OCI-LY7 (cell line): Measurements from ENCODE around the gene PRKN.

Experiments used
- EZH2phosphoT487 ChIP-seq: fragments of 200-600 bp; sonication (generic); IDR thresholded peaks from 2 replicates; pipeline ENCODE4 v1.6.1; 2018; ENCODE audit warnings: low read depth, borderline replicate concordance, mild to moderate bottlenecking, mixed run types, antibody characterized with exemption, low read length, moderate library complexity, mixed read lengths
- TF ChIP-seq, protein P1 (sequence below): fragments of 200-600 bp; sonication (generic); conservative IDR thresholded peaks from 2 replicates; pipeline ENCODE4 v1.5.1; 2014; ENCODE audit warnings: mild to moderate bottlenecking, antibody characterized with exemption, low read length, moderate library complexity, mixed read lengths

- no peak for TF ChIP-seq EZH2phosphoT487
- TF ChIP-seq, protein P1, sequence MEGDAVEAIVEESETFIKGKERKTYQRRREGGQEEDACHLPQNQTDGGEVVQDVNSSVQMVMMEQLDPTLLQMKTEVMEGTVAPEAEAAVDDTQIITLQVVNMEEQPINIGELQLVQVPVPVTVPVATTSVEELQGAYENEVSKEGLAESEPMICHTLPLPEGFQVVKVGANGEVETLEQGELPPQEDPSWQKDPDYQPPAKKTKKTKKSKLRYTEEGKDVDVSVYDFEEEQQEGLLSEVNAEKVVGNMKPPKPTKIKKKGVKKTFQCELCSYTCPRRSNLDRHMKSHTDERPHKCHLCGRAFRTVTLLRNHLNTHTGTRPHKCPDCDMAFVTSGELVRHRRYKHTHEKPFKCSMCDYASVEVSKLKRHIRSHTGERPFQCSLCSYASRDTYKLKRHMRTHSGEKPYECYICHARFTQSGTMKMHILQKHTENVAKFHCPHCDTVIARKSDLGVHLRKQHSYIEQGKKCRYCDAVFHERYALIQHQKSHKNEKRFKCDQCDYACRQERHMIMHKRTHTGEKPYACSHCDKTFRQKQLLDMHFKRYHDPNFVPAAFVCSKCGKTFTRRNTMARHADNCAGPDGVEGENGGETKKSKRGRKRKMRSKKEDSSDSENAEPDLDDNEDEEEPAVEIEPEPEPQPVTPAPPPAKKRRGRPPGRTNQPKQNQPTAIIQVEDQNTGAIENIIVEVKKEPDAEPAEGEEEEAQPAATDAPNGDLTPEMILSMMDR = no peak
Observed at GRCh38 chr6:161417717-161418462, 1309.7 kb downstream of the PRKN start.
